Cardiac fibroblast (primary cell): ENCODE data around the gene GSAP.
"Not testable (repeated sequence)": the region's sequence is repeated elsewhere in the genome, so short reads cannot be mapped to it uniquely, and the experiment has no call there.

Source experiments
- DNase-seq, 2 donors: peaks; one replicate each; pipeline versions ENCODE4 v3.0.0 to v3.0.0-alpha.2; 2010; ENCODE audit warnings: low read depth in 2 of 2
- H3K4me3 ChIP-seq, 2 donors: replicated peaks in 1 of 2; 1 replicate in 1 of 2; 2 replicates in 1 of 2; pipeline ENCODE4 v1.5.1; 2011; ENCODE audit warnings: low read depth in 2 of 2, low read length in 2 of 2, mild to moderate bottlenecking in 2 of 2, moderate library complexity in 1 of 2
- CTCF ChIP-seq: IDR thresholded peaks from one replicate; pipeline ENCODE4 v1.5.1; 2011; ENCODE audit warnings: low read depth, mild to moderate bottlenecking, low read length, inconsistent platforms

The GSAP gene

GRCh38 chr7:77453531-77453930 is 37.4 kb upstream of the GSAP start:
- peak; percentile 59 to 84 for DNase-seq
- no peak for TF ChIP-seq CTCF
- no peak overlapping the region for H3K4me3 ChIP-seq

- not testable (repeated sequence) for H3K4me3 ChIP-seq, DNase-seq
Observed at GRCh38 chr7:77451950-77452349, 35.8 kb upstream of the GSAP start.

DNA sequence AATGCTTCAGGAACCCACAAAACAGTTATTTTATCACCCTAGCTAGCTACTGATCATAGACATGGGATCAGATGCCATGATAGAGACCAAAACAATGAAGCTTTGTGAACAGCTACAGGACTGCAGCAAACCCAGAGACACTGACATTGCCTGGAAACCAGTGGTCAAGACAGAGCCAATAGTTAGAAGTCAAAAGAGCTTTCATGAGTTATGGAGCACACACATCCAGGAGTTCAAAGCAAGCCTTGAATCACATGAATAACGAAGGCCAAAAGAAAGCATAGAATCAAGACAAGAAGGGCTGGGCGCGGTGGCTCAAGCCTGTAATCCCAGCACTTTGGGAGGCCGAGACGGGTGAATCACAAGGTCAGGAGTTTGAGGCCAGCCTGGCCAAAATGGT is 34.5 kb upstream of the GSAP start:
- no peak for DNase-seq
- TF ChIP-seq CTCF = no peak
- no peak overlapping the region for H3K4me3 ChIP-seq

- TF ChIP-seq CTCF = no peak
- no peak overlapping the region for H3K4me3 ChIP-seq
- DNase-seq = peak in 1 of 2 donors; percentile 71
Observed at GRCh38 chr7:77450054-77450453, 33.9 kb upstream of the GSAP start.

GRCh38 chr7:77447616-77448015 is 31.5 kb upstream of the GSAP start:
- H3K4me3 ChIP-seq = no peak overlapping the region
- DNase-seq = no peak
- TF ChIP-seq CTCF = no peak

DNA sequence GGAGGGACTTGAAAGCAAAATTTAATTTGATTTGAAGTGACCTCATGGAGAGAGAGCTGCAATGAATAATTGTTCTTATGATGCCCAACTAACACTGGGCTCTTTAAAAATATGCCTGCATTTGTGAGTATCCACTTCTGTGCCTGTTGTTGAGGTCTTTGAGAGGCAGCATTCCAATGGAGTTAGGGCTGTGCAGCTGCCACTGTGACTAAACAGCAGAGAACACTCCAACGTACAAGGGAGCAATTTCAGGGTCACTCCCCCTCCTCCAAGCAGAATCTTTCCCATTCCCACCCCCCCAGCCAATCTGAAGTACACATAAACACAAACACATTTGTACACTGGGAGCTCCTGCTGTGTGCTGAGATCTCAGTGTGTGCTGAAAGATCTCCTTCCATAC is 28.0 kb upstream of the GSAP start:
- no peak overlapping the region for H3K4me3 ChIP-seq
- TF ChIP-seq CTCF = no peak
- DNase-seq = peak in 1 of 2 donors; percentile 68

DNA sequence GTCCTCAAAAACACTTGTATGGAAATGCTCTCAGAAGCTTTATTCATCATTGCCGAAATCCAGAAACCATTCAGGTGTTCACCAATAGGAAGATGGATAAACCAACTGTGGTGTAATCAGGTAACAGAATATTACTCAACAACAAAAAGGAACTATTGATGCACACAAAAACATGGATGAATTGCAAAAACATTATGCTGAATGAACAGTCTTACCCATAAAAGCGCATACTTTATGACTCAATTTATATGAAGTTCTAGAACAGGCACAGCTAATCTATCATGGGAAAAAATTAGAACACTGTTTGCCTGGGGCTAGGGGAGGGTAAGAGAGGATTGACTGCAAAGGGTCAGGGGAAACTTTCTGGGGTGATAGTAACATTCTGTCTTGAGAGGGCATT is 26.9 kb upstream of the GSAP start:
- no peak for TF ChIP-seq CTCF
- DNase-seq = no peak
- H3K4me3 ChIP-seq = no peak overlapping the region
